Keratinocyte (primary cell): ENCODE data around the gene UMAD1. TPM values are rescaled to one million over a fixed set of nuclear protein-coding genes. Genes with fewer than 3 reads are reported as not detected.

ENCODE experiments used
- DNase-seq: peaks from one replicate; pipeline ENCODE4 v3.0.0-alpha.2; 2011; ENCODE audit warnings: low read depth, missing footprints, low spot score
- FAIRE-seq: peaks from 2 replicates; lab custom pipeline; 2011; peaks lifted over from hg19 to GRCh38; lab: Jason Lieb, UNC
- H2AFZ ChIP-seq: 2 replicates; pipeline ENCODE4 v1.6.0; 2012; ENCODE audit warnings: low read length, control low read depth, inconsistent platforms; ENCODE audit not compliant: control insufficient read depth
- H3K27ac ChIP-seq: 2 replicates; pipeline ENCODE4 v1.5.1; 2011; ENCODE audit warnings: low read length; ENCODE audit not compliant: control insufficient read depth, insufficient read depth
- H3K27me3 ChIP-seq: 3 replicates; pipeline ENCODE4 v1.6.0; 2011; ENCODE audit warnings: low read length; ENCODE audit not compliant: control insufficient read depth, insufficient read depth; ENCODE audit errors: extremely low read depth
- H3K36me3 ChIP-seq, 2 experiments: 2 replicates in 1 of 2; 3 replicates in 1 of 2; pipeline ENCODE4 v1.5.1; 2011; ENCODE audit warnings: low read length in 2 of 2, mild to moderate bottlenecking in 1 of 2; ENCODE audit not compliant: control insufficient read depth in 2 of 2, insufficient read depth in 2 of 2; ENCODE audit errors: extremely low read depth in 1 of 2
- H3K4me1 ChIP-seq: 3 replicates; pipeline ENCODE4 v1.5.1; 2011; ENCODE audit warnings: low read length; ENCODE audit not compliant: control insufficient read depth, insufficient read depth; ENCODE audit errors: extremely low read depth
- H3K4me2 ChIP-seq: 3 replicates; pipeline ENCODE4 v1.6.0; 2011; ENCODE audit warnings: low read depth, low read length; ENCODE audit not compliant: control insufficient read depth, insufficient read depth; ENCODE audit errors: extremely low read depth
- H3K4me3 ChIP-seq, 3 experiments: fragments of 200-600 bp in 1 of 3; sonication (generic) in 1 of 3; 2 replicates in 2 of 3; 3 replicates in 1 of 3; pipeline ENCODE4 v1.5.1; 2011 to 2016; ENCODE audit warnings: low read length in 3 of 3, mild to moderate bottlenecking in 3 of 3, control low read depth in 2 of 3, inconsistent platforms in 1 of 3, low read depth in 1 of 3, mixed read lengths in 1 of 3, mixed run types in 1 of 3, moderate library complexity in 1 of 3; ENCODE audit not compliant: control insufficient read depth in 2 of 3, insufficient read depth in 2 of 3; ENCODE audit errors: extremely low read depth in 1 of 3
- H3K79me2 ChIP-seq: 2 replicates; pipeline ENCODE4 v1.6.0; 2012; ENCODE audit warnings: low read length; ENCODE audit not compliant: control insufficient read depth, insufficient read depth
- H3K9ac ChIP-seq: 3 replicates; pipeline ENCODE4 v1.6.0; 2011; ENCODE audit warnings: low read length; ENCODE audit not compliant: control insufficient read depth, insufficient read depth; ENCODE audit errors: extremely low read depth
- H3K9me1 ChIP-seq: 3 replicates; pipeline ENCODE4 v1.6.0; 2011; ENCODE audit warnings: low read length; ENCODE audit not compliant: control insufficient read depth, insufficient read depth; ENCODE audit errors: extremely low read depth
- H3K9me3 ChIP-seq: 2 replicates; pipeline ENCODE4 v1.5.1; 2012; ENCODE audit warnings: low read depth, low read length; ENCODE audit not compliant: control insufficient read depth
- H4K20me1 ChIP-seq: 3 replicates; pipeline ENCODE4 v1.6.0; 2011; ENCODE audit warnings: low read length; ENCODE audit not compliant: control insufficient read depth, insufficient read depth; ENCODE audit errors: extremely low read depth
- CTCF ChIP-seq, 3 experiments: IDR thresholded peaks in 1 of 3; conservative IDR thresholded peaks in 1 of 3; optimal IDR thresholded peaks in 1 of 3; 2 replicates in 2 of 3; 3 replicates in 1 of 3; pipeline versions ENCODE3 to v1.5.1; 2011; ENCODE audit warnings: low read length in 3 of 3, mild to moderate bottlenecking in 3 of 3, moderate library complexity in 2 of 3, control low read depth in 1 of 3, inconsistent platforms in 1 of 3; ENCODE audit not compliant: insufficient read depth in 2 of 3; ENCODE audit errors: extremely low read depth in 1 of 3
- EZH2 ChIP-seq: IDR thresholded peaks from one replicate; pipeline ENCODE4 v1.6.1; 2012; ENCODE audit warnings: inconsistent platforms, mild to moderate bottlenecking, low read length, moderate library complexity
- dilution Hi-C: fragments of 300-500 bp; cut with MboI; formaldehyde crosslinking; loops from one replicate; pipeline ENCODE4 v1.7.0; 2020; ENCODE audit warnings: low sequenced_read_pairs; ENCODE audit not compliant: extremely low pct_ligation_motif_present
- polyA plus RNA-seq, 5 experiments: library from polyadenylated mRNA; depleted of rRNA in 3 of 5; stranded (reverse) in 3 of 5; stranded (forward) in 1 of 5; unstranded in 1 of 5; fragments of >200 nt; gene quantifications; 1 replicate in 1 of 5; 2 replicates in 3 of 5; 3 replicates in 1 of 5; pipeline versions ENCODE4 v1.2.1 to v1.2.3, GENCODE V29; 2011 to 2012; ENCODE audit warnings: missing spikeins in 2 of 5, low read depth in 1 of 5, low replicate concordance in 1 of 5
- small RNA-seq, 3 experiments: library from RNA; depleted of rRNA; stranded (forward); fragments of <200 nt; gene quantifications; one replicate each; pipeline ENCODE3, GENCODE V24; 2012; ENCODE audit warnings: low read depth in 3 of 3, low replicate concordance in 1 of 3; ENCODE audit not compliant: insufficient read length in 3 of 3

UMAD1 gene
- polyA plus RNA-seq, 1 donor (not counting 4 experiments of a cell fraction or from before 2014, with no cell fraction given): 18.2 TPM

GRCh38 chr7:7924303-7924702 lies 283.8 kb downstream of the UMAD1 start:
- H3K79me2 ChIP-seq: no peaks in the 10 kb centered on the region
- no peak overlapping the region for H3K9ac ChIP-seq
- H2AFZ ChIP-seq: no peak overlapping the region
- no peak for FAIRE-seq
- H3K4me3 ChIP-seq: no peak overlapping the region
- TF ChIP-seq EZH2 (no peak), CTCF (optimal IDR thresholded peaks at IDR 0.05 in 1 of 3, IDR thresholded peaks at IDR 0.05 in 1 of 3, conservative IDR thresholded peaks at IDR 0.05 in 1 of 3; ENCODE audit: extremely low read depth in 1 of 3, insufficient read depth in 2 of 3, low read length in 3 of 3) (no peak)
- H3K4me2 ChIP-seq: no peak overlapping the region
- dilution Hi-C loops: no loop called here
- no peaks in the 10 kb centered on the region for H3K36me3 ChIP-seq
- H3K9me1 ChIP-seq: no peaks in the 10 kb centered on the region
- no peaks in the 10 kb centered on the region for H3K4me1 ChIP-seq
- H3K27ac ChIP-seq: no peak overlapping the region
- DNase-seq: no peak
- H4K20me1 ChIP-seq: no peaks in the 10 kb centered on the region
- no peaks in the 10 kb centered on the region for H3K27me3 ChIP-seq
- no peaks in the 10 kb centered on the region for H3K9me3 ChIP-seq

Small RNA genes lying within 50 kb of the gene (small RNA-seq; reads per million reads assigned to genes)
- gene RNU6-534P: 0 reads per million in 3 experiments

Other genes starting within 250 kb of the UMAD1 start
- gene COL28A1, start 104.9 kb upstream of the UMAD1 start, polyA plus RNA-seq: 0.02 to 0.13 TPM (median 0.04 TPM) in 3 replicates
- gene MIOS, start 73.9 kb upstream of the UMAD1 start, polyA plus RNA-seq: 15.8 to 29.2 TPM (median 19.7 TPM) in 3 replicates
- gene RPA3, start 77.9 kb downstream of the UMAD1 start, polyA plus RNA-seq: 19.2 to 51.1 TPM (median 28.3 TPM) in 3 replicates